GM21825 (cell line): ENCODE results near the gene ABCA2.

ENCODE experiments used
- ATAC-seq: cut with Tn5 transposase; IDR thresholded peaks from one replicate; pipeline ENCODE4 v1.9.1; 2021; ENCODE audit warnings: mild to moderate bottlenecking, moderate library complexity; ENCODE audit not compliant: unreplicated experiment

ABCA2 gene

DNA sequence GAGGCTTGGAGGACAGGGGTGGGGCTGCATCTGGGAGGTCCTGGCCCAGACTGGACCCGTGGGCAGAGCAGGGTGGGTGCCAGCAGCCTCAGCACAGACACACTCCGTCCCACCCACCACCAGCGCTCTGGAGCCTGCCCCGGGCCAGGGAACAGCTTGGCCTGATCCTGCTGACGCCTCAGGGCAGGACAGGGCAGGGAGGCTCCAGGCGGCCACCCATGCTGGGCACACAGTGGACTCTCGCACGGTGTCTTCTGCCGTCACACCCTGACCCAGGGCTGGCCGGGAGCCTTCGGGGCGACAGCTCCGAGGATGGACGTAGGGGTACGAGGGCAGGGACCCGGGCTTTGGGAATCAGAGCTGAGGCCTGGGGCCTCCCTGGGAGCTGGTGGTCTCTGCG lies 58.9 kb downstream of the ABCA2 start:
- no peak for ATAC-seq

DNA sequence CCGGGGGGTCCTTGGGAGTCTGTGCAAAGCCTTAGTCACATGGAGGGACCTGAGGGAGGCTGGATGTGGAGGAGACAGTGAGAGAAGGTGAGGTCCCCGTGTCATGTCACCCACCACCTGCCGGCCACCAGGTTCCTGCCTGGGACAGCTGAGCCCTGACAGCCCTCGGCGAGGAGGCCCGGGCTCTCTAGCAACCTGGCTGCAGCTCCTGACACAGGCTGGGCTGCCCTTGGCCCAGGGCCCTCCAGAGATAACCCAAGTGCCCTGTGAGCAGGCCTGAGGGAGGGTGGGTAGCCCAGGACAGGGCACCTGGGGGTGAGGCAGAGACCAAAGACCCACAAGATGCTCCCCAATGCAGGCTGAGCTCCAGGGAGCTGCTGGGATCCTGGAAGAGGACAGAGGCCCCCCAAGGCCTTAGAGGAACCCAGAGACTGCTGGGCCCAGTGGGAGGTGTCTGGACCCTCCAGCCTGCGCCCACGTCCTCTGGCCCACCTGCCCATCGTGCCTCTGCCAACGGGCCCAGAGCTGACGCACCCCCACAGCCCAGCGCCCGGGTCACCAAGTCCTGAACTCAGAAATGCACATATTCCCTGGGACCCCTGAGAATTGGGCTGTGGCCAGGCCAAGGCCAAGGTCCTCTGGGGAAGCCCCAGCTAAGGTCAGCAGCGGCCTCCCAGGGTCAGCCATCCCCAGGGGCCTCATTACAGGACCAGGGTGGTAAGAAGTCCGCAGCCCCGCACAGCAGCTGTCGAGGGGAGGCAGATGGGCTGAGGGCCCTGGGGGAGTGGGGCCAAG lies 59.5 kb downstream of the ABCA2 start:
- no peak for ATAC-seq

DNA sequence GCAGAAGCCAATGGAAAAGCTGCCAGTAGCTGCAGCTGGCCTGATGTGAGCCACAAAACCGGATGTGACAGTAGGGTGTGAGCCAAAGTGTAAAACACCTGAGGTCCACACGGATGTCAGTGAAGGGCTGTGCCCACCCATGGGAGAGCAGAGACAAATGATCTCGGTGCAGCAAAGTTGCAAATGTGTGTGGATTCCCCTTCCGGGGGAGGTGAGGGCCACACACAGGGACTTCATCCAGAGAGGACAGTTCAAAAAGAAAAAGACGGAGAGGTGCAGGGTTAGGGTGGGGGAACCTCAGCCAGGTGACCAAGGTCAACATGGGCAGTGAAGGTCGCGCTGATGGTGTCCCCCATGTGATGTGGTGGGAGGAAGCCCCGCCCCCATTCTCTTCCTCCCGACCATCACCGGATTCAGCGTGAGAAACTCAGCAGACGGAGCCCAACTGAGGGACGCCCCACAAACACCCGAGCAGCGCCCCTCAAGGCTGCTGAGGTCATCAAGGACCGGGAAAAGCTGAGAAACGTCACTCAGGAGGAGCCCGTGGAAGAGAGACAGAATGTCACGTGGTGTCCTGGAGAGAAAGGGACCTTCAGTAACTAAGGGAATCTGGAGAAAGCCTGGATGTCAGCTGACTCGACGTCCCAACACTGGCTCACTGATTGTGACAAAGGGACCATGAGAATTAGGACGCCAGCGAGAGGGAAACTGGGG lies 62.1 kb downstream of the ABCA2 start:
- no peak for ATAC-seq

DNA sequence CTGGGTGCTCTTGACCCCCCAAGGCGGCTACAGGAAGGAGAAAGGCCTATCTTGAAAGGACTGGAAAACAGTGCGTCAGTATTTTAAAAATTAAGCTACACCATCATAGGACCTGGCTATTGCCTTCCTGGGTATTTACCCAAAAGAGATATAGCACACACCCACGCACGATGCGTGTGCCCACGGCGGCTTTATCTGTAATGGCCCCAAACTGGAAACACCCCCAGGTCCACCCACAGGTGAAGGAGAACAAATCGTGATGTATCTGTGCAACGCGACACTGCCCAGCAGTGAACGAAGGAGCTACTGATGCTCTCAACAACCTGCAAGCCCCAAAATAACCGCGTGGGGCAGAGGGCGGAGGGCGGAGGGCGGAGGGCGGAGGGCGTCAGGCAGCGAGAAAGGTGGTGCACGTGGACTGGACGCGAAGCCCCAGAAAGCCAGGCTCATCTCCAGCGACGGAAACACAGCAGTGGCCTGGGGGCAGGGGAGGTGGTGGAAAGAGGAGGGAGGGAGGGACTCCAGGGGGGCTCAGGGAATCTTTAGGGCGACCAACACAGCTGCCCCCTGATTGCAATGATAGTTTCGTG lies 63.1 kb downstream of the ABCA2 start:
- ATAC-seq: no peak

DNA sequence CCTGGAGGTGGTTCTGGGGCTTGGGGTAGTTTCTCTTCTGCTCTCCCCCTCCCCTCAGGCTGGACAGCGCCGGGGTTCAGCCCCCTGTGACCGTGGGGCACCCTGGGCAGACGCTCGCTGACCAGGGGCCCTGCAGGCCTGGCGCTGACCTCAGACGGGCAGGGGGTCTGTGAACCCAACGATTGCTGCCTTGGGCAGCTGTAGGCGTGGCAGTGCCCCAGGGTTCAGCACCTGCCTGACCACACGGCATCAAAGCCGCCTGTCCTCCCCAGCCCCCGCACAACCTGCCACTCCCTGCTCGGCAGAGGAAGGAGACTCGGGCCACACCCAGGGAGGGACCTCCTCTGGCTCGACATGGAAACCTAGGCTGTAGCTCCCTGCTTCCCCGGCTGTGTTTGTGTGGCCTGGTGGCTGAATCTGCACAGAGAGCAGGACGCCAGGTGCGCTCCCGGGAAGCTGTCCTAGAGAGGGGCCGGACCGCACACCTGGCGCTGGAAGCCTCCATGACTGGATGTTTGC lies 63.8 kb downstream of the ABCA2 start:
- no peak for ATAC-seq

DNA sequence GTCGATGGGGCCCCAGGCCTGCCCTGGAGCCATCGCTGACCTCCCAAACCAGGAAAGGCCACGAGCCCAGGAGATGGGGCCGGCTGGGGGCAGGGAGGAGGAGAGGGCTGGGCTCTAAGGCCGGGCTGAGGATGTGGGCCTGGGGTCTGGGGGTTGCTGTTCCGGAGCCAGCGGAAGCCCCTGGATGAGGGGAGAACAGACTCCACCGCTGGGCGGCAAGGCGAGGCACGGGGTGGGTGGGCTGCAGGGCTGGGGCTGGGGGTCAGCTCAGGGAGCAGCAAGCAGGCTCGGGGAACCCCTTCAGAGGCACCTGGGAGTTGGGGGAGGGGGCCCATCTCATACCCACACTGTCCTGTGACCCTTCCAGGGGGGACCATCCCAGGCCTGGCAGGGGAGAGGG lies 64.3 kb downstream of the ABCA2 start:
- no peak for ATAC-seq

DNA sequence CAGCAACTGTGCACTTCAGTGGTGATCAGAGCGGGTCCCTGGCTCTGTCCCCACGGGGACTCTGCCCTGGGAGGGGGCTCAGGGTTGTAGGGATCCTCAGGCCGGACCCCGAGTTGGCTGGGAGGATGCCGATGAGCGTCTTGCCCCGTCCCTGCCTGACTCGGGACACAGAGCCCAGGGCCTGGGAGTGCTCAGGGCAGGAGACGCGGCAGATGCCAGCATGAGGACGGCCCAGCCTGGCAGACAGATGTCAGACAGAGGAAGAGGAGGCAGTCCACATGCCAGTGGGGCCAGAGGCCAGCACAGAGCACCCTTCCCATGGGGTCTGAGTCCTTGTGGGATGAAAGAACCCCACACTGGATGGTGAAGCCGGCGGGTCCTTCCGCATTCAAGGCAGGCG lies 64.7 kb downstream of the ABCA2 start:
- ATAC-seq: no peak

DNA sequence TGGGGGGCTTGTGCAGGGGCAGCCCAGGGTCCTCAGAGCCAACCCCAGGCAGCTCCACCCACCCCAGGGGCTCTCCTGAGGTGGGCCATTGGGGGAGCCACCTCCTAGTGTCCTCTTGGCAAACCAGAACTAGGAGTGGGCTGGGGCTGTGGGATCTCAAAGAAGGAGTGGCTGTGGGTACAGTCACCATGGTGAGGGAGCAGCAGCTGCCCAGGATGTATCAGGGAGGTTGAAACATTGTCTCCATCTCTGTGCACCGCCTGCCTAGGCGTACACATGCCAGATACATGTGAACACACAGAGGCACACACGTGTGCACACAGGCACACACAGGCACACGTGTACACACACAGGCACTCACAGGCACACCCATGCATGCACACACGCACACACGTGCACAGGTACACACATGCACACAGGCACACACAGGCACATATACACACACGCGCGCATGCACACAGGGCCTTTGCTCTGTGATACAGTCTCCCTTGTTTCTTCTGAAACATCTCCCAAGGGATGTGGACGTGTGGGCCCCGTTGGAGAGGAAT lies 65.3 kb downstream of the ABCA2 start:
- ATAC-seq: no peak

DNA sequence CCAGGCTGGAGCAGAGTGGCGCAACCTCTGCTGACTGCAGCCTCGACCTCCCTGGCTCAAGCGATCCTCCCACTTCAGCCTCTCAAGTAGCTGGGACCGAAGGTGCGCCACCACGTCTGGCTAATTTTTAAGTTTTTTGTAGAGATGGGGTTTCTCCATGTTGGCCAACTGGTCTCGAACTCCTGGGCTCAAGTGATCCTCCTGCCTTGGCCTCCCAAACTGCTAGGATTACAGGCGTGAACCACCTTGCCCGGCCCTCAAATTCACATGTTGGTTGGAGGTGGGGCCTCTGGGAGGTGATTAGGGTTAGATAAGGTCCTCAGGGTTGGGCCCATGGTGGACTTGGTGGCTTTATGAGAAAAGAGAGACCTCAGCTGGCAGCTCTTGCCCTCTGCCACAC lies 65.9 kb downstream of the ABCA2 start:
- ATAC-seq: no peak

DNA sequence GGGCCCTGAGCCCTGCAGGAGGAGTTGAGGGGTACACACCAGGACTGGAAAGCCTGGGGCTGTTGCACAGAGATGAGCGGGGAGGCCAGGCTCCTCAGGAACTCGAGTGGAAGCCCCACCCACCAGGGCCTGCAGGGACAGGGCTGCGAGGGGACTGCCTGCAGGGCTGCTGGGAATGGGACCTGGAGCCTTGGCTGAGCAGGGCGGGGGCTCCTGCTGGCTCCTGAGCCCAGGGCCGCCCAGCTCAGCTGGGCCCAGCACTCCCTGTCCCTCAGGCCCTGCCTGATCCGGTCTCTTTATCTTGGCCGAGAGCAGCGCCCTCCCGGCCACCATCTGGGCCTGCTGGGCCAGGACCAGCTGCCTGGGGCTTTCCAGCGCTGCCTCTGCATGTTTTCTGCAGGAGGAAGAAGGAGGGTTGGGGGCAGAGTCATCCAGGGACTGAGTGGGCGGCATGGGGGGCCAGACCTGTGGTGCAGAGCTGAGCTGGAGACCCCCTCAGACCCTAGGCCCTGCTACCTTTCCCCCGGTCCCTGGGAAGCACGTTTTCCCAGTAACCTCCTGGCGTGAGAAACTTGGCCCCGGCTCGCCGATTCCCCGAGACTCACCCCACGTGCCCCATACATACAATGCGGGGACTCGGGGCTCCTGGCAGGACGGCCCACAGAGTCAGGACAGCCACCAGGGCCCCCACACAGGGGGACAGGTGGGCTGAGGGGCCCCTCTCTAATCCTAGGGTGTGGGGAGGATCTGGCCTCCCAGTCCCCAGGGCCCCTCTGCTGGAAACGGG lies 66.6 kb downstream of the ABCA2 start:
- no peak for ATAC-seq

DNA sequence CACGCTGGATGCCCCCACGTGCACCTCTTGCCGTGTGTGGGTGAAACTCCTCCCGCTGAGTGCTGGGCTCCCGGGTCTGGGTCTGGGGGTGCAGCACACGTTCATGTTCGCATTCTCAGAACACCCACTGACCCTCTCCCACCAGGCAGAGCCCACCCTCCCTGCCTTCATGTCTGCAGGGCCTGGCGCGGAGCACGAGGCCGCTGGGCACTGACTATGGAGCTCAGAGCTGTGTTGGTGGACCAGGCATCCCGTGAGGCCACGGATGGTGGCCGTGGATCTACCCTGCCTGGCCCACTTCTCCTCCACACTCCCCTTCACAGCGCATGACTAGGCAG lies 67.1 kb downstream of the ABCA2 start:
- no peak for ATAC-seq

DNA sequence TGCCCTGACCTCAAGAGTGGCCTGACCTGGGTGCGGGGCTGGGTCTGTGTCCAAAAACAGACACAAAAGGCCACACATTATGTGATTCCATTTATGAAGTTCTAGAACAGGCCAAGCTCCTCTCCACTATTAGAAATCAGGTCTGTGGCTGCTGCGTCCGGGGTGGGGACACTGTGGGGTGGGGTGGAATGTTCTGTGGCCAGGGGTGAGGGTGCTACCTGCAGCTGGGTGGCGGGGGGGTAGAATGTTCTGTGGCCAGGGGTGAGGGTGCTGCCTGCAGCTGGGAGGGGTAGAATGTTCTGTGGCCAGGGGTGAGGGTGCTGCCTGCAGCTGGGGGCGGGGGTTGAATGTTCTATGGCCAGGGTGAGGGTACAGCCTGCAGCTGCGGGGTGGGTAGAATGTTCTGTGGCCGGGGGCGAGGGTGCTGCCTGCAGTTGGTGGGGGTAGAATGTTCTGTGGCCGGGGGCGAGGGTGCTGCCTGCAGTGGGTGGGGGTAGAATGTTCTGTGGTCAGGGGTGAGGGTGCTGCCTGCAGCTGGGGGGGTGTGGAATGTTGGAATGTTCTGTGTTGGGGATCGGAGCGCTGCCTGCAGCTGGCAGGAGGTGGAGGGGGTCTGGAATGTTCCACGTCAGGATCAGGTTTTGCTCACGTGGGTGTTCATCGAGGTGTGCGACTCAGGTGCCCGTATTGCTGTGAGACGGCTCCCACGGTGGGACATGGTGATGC lies 67.7 kb downstream of the ABCA2 start:
- no peak for ATAC-seq

DNA sequence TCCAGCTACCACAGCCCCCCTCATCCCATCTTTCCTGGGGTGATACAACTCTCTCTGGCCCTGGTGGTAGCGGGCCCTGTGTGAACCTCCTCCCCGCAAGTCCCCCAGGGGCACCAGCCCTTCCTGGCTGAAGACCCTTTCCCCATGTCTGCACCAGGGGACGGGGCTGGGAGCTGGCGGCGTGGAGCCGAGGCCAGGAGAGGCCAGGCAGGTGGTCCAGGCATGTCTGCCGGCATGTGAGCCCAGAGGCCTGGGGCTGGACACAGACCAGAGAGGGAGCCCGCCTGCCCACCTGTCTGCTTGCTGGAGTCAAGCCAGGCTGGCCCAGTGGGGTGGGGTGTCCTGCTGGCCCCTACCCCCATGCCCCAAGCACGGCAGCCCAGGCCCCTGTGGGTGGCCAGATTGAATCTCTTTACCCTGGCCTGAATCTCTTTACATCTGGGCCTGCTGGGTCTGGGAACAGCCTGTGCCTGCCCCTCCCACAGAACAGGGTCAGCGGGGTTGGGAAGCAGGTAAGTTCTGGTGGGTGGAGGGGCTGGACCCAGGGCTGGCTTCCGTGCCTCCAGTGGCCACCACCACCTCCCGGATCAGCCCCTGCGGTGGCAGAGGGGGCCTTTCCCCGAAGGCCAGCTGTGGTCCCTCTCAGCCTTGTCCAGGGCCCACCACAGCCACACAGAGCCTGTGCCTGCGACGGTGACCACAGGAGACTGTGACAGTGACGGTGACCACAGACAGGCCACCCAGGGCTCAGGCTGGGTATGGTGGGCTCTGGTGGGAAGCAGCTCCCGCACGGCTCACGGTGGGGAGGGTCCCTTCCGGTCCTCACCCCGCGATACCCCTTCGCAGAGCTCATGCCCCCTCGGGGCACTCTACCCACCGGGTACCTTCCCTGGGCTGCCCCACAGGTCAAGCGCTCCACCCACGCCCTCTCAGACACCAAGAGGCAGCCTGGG lies 68.9 kb downstream of the ABCA2 start:
- no peak for ATAC-seq

DNA sequence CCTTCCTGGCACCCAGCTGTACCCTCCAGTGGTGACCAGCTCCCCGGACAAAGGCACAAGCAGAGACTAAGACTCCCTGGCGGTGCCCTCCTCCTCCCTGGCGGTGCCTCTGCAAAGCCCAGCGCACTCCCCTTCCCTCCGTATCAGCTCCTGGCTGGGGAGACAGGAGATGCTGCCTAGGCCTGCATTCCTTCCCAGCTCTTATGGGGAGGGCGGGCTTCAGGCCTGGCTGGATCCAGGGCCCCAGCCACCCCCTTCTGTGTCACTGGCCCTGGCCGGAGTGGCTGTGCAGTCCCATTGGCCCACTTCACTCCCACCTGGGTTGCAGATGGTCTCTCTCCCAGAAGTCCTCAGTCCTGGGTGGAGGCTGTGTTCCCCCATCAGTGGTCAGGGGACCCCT lies 69.6 kb downstream of the ABCA2 start:
- ATAC-seq: no peak

DNA sequence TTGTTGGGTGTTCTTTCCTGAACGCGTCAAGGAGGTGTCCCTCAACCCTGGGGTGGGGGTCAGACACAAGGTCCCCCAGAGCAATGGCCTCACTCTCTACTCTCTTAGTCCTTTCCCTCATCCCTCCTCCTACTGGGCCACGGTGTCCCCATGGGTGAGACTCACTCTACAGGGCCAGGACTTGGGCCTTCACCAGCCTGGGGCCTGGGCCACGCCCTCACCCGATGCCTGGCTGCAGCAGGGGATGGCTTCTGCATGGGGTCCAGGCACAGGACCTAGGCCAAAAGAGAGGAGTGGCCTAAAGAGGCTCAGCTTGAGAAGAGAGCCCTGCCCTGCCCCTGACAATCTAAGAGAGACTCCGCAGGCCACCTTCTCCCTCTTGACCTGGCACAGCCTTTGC lies 70.1 kb downstream of the ABCA2 start:
- ATAC-seq: no peak

DNA sequence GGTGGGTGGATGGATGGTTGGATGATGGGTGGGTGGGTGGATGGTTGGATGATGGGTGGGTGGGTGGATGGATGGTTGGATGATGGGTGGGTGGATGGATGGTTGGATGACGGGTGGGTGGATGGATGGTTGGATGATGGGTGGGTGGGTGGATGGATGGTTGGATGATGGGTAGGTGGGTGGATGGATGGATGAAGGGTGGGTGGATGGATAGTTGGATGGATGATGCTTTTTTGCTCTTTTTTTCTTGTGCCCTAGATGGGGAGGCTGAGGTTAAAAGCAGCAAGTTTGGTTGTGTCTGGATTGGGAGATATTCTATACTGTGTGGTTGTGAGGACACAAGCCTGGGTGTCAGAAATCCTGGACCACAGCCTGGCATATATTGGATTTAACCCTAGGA lies 70.6 kb downstream of the ABCA2 start:
- ATAC-seq: no peak
